GM15510 (cell line): ENCODE data around the gene CGB5.

Experiments
- POLR2A ChIP-seq: IDR thresholded peaks from 3 replicates; pipeline ENCODE4 v1.6.1; 2011; ENCODE audit warnings: borderline replicate concordance; ENCODE audit not compliant: insufficient read length; ENCODE audit errors: extremely low read depth

CGB5 gene

DNA sequence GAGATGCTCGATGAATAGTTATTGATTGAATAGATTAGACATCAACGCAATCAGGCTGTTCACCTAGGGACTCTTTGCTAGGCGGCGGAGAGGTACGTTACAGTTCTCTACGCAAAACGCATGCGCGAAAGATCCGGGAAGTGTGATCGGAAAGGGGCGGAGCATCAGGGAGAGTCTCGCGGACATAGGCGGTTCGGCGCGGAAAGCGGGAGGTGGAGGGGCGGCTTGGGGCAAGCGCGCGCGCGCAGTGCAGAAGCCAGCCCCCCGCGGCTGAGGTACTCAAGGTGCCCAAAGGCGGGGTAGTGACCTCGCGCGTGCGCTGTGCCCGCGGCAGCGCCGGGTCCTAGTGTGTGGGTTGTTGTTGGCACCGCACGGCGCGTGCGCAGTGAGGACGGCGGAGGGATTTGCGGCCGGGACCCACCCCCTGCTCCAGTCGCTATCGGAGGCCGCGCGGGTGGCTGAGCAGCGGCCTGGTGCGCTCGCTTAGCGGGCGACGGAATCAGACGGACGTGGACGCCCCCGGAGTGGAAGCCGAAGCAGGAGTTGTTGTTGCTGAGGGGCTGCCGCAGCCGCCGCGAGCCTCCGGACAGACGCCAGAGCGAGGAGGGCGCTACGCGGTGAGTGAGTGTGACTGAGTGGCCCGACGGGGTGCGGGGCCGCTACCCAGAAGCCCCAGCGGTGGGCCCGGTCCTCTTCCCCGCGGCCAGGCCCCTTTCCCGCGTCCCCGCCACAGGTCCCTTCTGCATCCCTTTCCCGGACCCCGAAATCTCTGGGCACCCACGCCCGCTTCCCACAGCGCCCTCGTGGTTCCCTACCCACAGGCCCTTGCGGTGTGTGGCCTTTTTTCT is 41.6 kb downstream of the CGB5 start, which contains the start of gene SNRNP70:
Gene SNRNP70 (plus strand): TSS at position 432 of the 848 bp plus-strand sequence. CDS start 964 bp downstream, outside the sequence.
- peak; percentile 97 for TF ChIP-seq POLR2A

DNA sequence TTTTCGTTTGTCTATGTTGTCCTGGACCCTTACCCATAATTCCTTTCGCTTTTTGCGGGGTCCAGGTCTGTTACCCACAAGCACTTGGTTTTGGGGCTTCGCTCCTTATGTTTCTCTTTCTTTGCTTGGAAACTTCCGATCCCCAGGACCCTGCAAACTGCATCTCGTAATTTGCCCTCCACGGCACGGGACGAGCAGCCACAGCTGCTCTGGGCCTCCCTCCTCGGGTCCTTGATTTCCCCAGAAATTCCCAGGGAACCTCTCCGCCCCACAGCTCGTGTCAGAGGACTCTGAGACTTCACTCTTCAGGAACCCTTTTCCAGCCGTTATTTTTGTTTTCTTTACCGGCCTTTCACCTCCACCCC is 42.2 kb downstream of the CGB5 start:
- TF ChIP-seq POLR2A: no peak

DNA sequence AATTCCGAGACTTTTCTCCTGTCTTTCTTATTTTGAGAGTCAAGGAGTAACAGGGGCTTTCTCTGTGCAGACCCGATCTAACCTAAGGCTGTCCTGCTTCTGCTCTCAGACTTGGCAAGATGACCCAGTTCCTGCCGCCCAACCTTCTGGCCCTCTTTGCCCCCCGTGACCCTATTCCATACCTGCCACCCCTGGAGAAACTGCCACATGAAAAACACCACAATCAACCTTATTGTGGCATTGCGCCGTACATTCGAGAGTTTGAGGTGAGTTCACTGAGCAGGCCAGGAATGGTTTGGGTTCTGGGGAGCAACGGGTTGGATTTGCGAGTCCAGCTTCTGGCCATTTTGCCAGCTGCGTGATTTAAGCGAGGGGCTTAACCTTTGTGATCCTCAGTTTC is 42.6 kb downstream of the CGB5 start:
- no peak for TF ChIP-seq POLR2A

DNA sequence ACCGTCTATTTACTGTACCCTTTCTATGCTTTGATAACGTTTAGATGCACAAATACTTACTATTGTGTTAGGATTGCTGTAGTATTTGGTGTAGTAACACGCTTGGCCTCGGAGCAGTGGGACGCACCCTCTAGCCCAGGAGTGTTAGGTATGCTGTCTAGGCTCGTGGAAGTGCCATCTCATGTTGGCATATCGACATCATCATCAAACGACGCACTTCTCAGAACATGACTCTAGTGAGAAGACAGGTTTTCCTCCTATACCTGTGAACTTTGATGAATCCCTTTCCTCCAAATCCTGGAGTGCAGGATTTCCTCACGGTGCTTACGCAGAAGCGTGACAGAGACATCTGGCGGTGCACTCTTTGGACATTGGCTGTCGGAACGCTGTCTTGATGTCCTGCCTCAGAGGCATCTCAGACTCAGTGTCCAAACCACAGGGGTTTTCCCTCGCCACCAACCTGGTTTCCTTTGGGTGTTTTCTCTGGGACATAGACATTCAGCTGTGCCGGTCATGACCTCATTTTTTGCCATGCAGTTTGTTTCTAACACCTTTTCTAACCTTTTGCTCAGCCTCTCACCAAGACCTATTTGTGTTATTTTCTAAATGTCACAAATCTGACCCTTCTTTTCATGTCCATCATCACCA is 47.9 kb downstream of the CGB5 start:
- no peak for TF ChIP-seq POLR2A

DNA sequence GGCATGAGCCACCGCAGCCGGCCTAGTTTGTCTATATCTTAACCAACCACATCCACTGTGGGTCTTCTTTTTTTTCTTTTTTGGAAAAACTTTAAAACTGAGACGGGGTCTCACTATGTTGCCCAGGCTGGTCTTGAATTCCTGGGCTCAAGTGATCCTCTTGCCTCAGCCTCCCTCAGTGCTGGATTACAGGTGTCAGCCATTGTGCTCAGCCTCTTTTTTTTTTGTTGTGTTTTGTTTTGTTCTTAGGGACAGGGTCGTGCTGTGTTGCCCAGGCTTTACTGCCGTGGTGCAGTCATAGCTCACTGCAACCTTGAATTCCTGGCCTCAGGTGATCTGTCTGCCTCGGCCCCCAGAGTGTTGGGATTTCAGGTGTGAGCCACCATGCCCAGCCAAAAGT is 49.0 kb downstream of the CGB5 start:
- TF ChIP-seq POLR2A: no peak
